ENCODE results near the gene HEXIM2. TPM values are rescaled to one million over a fixed set of nuclear protein-coding genes. Genes with fewer than 3 reads are reported as not detected.

Gene HEXIM2
- total RNA-seq, 1 donor from 2014 or later, result 8.4 TPM

DNA sequence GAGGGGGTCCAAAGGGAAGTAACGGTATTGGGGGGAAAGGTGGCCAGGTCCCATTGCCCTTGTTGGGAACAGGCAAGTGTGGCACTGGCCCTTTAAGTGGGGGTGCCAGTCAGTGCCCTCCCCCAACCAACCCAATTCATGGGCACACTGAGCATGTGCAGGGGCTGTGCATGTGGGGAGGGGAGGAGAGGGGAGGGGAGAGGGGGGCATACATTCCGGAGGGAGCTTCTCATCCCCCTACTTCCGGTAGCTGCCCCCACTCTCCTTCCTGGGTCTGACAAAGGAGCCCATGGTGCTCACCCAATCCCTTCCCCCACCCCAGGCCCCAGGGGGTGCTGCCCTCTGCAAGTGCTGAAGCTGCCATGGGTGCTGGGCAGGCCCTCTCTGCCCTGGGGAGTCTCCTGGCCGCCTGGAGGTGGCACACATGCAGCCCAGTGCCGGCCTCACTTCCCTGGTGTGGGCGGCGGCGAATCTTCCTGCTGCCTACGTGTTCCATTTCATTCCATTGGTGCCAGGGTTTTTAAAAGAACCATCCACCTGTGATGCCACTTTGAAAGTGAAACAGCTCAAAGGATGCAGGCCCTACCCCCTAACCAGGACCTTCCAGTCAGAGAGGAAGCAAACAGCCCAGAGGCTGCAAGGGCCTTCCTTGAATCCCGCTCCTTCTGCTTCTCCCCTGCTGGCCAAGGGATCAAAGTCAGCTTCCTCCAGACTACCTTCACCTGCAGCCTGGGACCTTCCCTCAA lies 11.0 kb downstream of the HEXIM2 start:
- H3K4me1 Mint-ChIP-seq (ENCODE audit: low read depth, unreplicated experiment), result peaks cover 5% of the 10 kb centered on the region

DNA sequence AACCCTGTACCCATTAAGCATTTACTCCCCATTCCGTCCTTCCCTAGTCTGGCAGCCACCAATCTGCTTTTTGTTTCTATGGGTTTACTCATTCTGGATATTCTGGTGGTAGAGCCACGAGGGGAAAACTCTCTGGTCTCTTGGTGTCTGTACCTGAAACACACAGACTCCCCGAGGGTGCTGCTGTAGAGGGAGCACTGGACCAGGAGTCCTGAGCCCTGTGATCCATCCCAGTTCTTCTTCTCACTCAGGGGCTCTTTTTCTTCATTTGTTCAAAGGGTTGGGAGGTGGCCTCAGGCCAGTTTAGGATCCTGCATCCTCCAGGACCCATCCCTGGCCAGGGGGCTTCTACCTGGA lies 14.1 kb downstream of the HEXIM2 start:
- H3K9me3 Mint-ChIP-seq (ENCODE audit: unreplicated experiment), result no peaks in the 10 kb centered on the region
- H3K36me3 Mint-ChIP-seq (ENCODE audit: unreplicated experiment), result no peaks in the 10 kb centered on the region
- peaks cover 2% of the 10 kb centered on the region for H3K27me3 Mint-ChIP-seq (ENCODE audit: unreplicated experiment)
- no peak for DNase-seq
- H3K27ac Mint-ChIP-seq (ENCODE audit: unreplicated experiment), result no peak overlapping the region
- TF ChIP-seq, protein P1, sequence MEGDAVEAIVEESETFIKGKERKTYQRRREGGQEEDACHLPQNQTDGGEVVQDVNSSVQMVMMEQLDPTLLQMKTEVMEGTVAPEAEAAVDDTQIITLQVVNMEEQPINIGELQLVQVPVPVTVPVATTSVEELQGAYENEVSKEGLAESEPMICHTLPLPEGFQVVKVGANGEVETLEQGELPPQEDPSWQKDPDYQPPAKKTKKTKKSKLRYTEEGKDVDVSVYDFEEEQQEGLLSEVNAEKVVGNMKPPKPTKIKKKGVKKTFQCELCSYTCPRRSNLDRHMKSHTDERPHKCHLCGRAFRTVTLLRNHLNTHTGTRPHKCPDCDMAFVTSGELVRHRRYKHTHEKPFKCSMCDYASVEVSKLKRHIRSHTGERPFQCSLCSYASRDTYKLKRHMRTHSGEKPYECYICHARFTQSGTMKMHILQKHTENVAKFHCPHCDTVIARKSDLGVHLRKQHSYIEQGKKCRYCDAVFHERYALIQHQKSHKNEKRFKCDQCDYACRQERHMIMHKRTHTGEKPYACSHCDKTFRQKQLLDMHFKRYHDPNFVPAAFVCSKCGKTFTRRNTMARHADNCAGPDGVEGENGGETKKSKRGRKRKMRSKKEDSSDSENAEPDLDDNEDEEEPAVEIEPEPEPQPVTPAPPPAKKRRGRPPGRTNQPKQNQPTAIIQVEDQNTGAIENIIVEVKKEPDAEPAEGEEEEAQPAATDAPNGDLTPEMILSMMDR (IDR thresholded peaks at IDR 0.05; ENCODE audit: partially characterized antibody, unreplicated experiment), result no peak
- peaks cover 4% of the 10 kb centered on the region for H3K4me1 Mint-ChIP-seq (ENCODE audit: low read depth, unreplicated experiment)
- no peak overlapping the region for H3K4me3 Mint-ChIP-seq (ENCODE audit: unreplicated experiment)

More for the DNA sequence above, 11.0 kb downstream of the HEXIM2 start:
- H3K36me3 Mint-ChIP-seq (ENCODE audit: unreplicated experiment), result no peaks in the 10 kb centered on the region
- peak; percentile 19 for DNase-seq
- TF ChIP-seq, protein P1 (IDR thresholded peaks at IDR 0.05; ENCODE audit: partially characterized antibody, unreplicated experiment), result no peak
- no peaks in the 10 kb centered on the region for H3K27me3 Mint-ChIP-seq (ENCODE audit: unreplicated experiment)
- H3K9me3 Mint-ChIP-seq (ENCODE audit: unreplicated experiment), result no peaks in the 10 kb centered on the region
- peak overlapping the region; percentile 42 for H3K4me3 Mint-ChIP-seq (ENCODE audit: unreplicated experiment)
- no peak overlapping the region for H3K27ac Mint-ChIP-seq (ENCODE audit: unreplicated experiment)

DNA sequence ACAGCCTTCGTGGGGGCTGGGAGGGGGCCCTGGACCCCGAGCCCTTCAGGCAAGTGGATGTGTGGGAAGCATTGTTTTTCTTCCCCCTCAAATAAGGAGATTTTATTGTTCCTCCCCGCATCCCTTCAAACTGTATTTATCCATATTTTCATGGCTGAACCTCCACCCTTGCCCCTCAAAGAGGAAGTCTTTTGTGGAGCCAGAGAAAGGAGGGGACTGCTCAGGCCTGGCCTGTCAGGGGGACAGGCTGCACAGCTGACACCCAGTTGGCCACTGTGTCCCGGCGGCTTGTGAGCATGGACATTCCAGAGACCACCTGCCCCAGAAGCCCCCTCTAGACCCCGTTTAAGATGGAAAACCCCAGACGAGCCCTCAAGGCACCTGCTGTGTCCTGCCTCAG lies 15.9 kb downstream of the HEXIM2 start:
- Mint-ChIP-seq H3K4me3 (ENCODE audit: unreplicated experiment) (no peak overlapping the region), H3K27me3 (ENCODE audit: unreplicated experiment) (peaks cover 2% of the 10 kb centered on the region), H3K4me1 (ENCODE audit: low read depth, unreplicated experiment) (no peaks in the 10 kb centered on the region), H3K9me3 (ENCODE audit: unreplicated experiment) (no peaks in the 10 kb centered on the region), H3K36me3 (ENCODE audit: unreplicated experiment) (no peaks in the 10 kb centered on the region), H3K27ac (ENCODE audit: unreplicated experiment) (no peak overlapping the region)
- no peak for DNase-seq
- TF ChIP-seq, protein P1 (IDR thresholded peaks at IDR 0.05; ENCODE audit: partially characterized antibody, unreplicated experiment), result no peak

DNA sequence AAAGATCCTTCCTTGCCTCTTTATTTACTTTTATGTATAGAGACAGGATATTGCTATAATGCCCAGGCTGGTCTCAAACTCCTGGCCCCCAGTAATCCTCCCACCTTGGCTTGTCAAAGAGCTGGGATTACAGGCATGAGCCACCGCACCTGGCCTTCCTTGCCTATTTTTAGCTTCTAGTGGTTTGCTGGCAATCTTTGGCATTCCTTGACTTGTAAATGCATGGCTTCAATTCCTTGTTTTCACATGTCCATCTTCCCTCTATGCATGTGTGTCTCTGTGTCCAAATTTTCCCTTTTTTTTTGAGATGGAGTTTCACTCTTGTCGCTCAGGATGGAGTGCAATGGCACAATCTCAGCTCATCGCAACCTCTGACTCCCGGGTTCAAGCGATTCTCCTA lies 22.5 kb downstream of the HEXIM2 start:
- Mint-ChIP-seq H3K36me3 (ENCODE audit: unreplicated experiment) (no peaks in the 10 kb centered on the region), H3K4me3 (ENCODE audit: unreplicated experiment) (no peak overlapping the region), H3K27me3 (ENCODE audit: unreplicated experiment) (no peaks in the 10 kb centered on the region), H3K4me1 (ENCODE audit: low read depth, unreplicated experiment) (no peaks in the 10 kb centered on the region), H3K27ac (ENCODE audit: unreplicated experiment) (no peak overlapping the region), H3K9me3 (ENCODE audit: unreplicated experiment) (no peaks in the 10 kb centered on the region)
- TF ChIP-seq, protein P1 (IDR thresholded peaks at IDR 0.05; ENCODE audit: partially characterized antibody, unreplicated experiment), result no peak
- DNase-seq, result no peak

DNA sequence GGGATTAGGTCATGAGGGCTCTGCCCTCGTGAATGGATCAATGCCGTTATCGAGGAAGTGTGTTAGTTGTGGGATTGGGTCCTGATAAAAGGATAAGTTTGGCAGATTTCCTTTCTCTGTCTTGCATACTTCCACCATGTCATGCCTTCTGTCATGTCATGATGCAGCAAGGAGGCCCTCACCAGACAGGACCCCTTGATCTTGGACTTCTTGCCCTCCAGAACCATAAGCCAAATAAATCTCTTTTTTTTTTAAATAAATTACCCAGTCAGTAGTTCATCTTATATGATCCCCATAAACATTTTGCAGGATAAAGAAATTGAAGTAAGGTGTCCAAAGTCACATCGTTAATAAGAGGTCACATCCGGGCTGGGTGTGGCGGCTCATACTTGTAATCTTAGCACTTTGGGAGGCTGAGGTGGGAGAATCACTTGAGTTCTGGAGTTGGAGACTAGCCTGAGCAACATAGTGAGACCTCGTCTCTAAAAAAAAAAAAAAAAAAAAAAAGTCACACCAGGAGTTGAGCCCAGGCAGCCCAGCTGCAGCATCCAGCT lies 25.2 kb downstream of the HEXIM2 start:
- no peak overlapping the region for H3K4me3 Mint-ChIP-seq (ENCODE audit: unreplicated experiment)
- peaks cover 3% of the 10 kb centered on the region for H3K4me1 Mint-ChIP-seq (ENCODE audit: low read depth, unreplicated experiment)
- no peak for DNase-seq
- no peak overlapping the region for H3K27ac Mint-ChIP-seq (ENCODE audit: unreplicated experiment)
- H3K9me3 Mint-ChIP-seq (ENCODE audit: unreplicated experiment), result peaks cover 3% of the 10 kb centered on the region
- H3K36me3 Mint-ChIP-seq (ENCODE audit: unreplicated experiment), result no peaks in the 10 kb centered on the region
- peaks cover 4% of the 10 kb centered on the region for H3K27me3 Mint-ChIP-seq (ENCODE audit: unreplicated experiment)
- TF ChIP-seq, protein P1 (IDR thresholded peaks at IDR 0.05; ENCODE audit: partially characterized antibody, unreplicated experiment), result no peak

Measured in glutamatergic neuron (in vitro differentiated cells).